IMR-90 (cell line): ENCODE results near the gene TPMT. TPM values are rescaled to one million over a fixed set of nuclear protein-coding genes. Genes with fewer than 3 reads are reported as not detected.

Source experiments
- ATAC-seq: fragments of 200-7000 bp; cut with Tn5 transposase; 2 replicates; pipeline ENCODE4 v1.9.1; 2020; ENCODE audit warnings: low read depth, mild to moderate bottlenecking, moderate library complexity
- BruUV-seq: library from RNA; stranded (reverse); fragments of 400-500 nt; replicated peaks from 2 replicates; lab custom pipeline; 2021; lab: Mats Ljungman, UMichigan
- CTCF ChIA-PET: fragments of 300-600 bp; formaldehyde crosslinking; extraction: SDS; loops from one replicate; lab custom pipeline; 2021; ENCODE audit warnings: antibody characterized with exemption; lab: Yijun Ruan, JAX
- POLR2A ChIA-PET: fragments of 300-600 bp; sonication (Branson Sonifier 250); formaldehyde crosslinking; loops from one replicate; lab custom pipeline; 2022; ENCODE audit warnings: antibody characterized with exemption; ENCODE audit not compliant: unreplicated experiment; lab: Charles Lee
- DNase-seq: peaks from one replicate; pipeline ENCODE4 v3.0.0; 2013
- H2AFZ ChIP-seq: replicated peaks from 2 replicates; pipeline ENCODE3; 2013; ENCODE audit warnings: low read length, mild to moderate bottlenecking; ENCODE audit not compliant: poor library complexity
- H2AK5ac ChIP-seq: 2 replicates; pipeline ENCODE4 v1.6.1; 2013; ENCODE audit warnings: low read depth, low read length, inconsistent platforms
- H2AK9ac ChIP-seq: replicated peaks from 2 replicates; pipeline ENCODE3; 2013; ENCODE audit warnings: mild to moderate bottlenecking, low read depth, low read length, moderate library complexity; ENCODE audit not compliant: poor library complexity
- H2BK120ac ChIP-seq: 2 replicates; pipeline ENCODE4 v1.6.1; 2013; ENCODE audit warnings: low read depth, low read length, inconsistent platforms
- H2BK15ac ChIP-seq: 3 replicates; pipeline ENCODE4 v1.6.1; 2013; ENCODE audit warnings: low read depth, low read length, inconsistent platforms
- H2BK20ac ChIP-seq: 2 replicates; pipeline ENCODE4 v1.6.1; 2013; ENCODE audit warnings: low read depth, mild to moderate bottlenecking, inconsistent platforms, low read length, moderate library complexity
- H2BK5ac ChIP-seq: 2 replicates; pipeline ENCODE4 v1.6.1; 2013; ENCODE audit warnings: mild to moderate bottlenecking, low read depth, low read length, inconsistent platforms; ENCODE audit not compliant: poor library complexity, severe bottlenecking
- H3K14ac ChIP-seq: replicated peaks from 2 replicates; pipeline ENCODE4 v1.6.1; 2013; ENCODE audit warnings: low read depth, low read length, inconsistent platforms
- H3K18ac ChIP-seq: 2 replicates; pipeline ENCODE4 v1.6.1; 2013; ENCODE audit warnings: low read depth, low read length, control low read depth
- H3K23ac ChIP-seq: 2 replicates; pipeline ENCODE4 v1.6.1; 2013; ENCODE audit warnings: low read depth, low read length, inconsistent platforms
- H3K27ac ChIP-seq: 2 replicates; pipeline ENCODE4 v1.5.1; 2013; ENCODE audit warnings: mild to moderate bottlenecking, control low read depth, low read length; ENCODE audit not compliant: insufficient read depth
- H3K27me3 ChIP-seq: 2 replicates; pipeline ENCODE4 v1.6.1; 2013; ENCODE audit warnings: low read length; ENCODE audit not compliant: control insufficient read depth, insufficient read depth
- H3K36me3 ChIP-seq: 2 replicates; pipeline ENCODE4 v1.6.1; 2013; ENCODE audit warnings: low read length, mixed read lengths; ENCODE audit not compliant: control insufficient read depth, insufficient read depth
- H3K4ac ChIP-seq: 2 replicates; pipeline ENCODE4 v1.6.1; 2013; ENCODE audit warnings: low read depth, low read length, inconsistent platforms
- H3K4me1 ChIP-seq: 2 replicates; pipeline ENCODE4 v1.6.1; 2013; ENCODE audit warnings: low read length, mixed read lengths; ENCODE audit not compliant: control insufficient read depth, insufficient read depth
- H3K4me2 ChIP-seq: 2 replicates; pipeline ENCODE4 v1.6.1; 2013; ENCODE audit warnings: low read depth, mild to moderate bottlenecking, control low read depth, low read length, moderate library complexity
- H3K4me3 ChIP-seq: 2 replicates; pipeline ENCODE4 v1.5.1; 2013; ENCODE audit warnings: low read depth, mild to moderate bottlenecking, control low read depth, low read length, moderate library complexity; ENCODE audit not compliant: insufficient read depth
- H3K56ac ChIP-seq: 2 replicates; pipeline ENCODE4 v1.6.1; 2013; ENCODE audit warnings: low read length, inconsistent platforms; ENCODE audit not compliant: insufficient read depth; ENCODE audit errors: extremely low read depth
- H3K79me1 ChIP-seq, 2 experiments: 2 replicates each; pipeline ENCODE4 v1.6.1; 2013; ENCODE audit warnings: low read length in 2 of 2, inconsistent platforms in 1 of 2, low read depth in 1 of 2
- H3K9ac ChIP-seq: 2 replicates; pipeline ENCODE4 v1.6.1; 2013; ENCODE audit warnings: low read depth, low read length, control low read depth
- H3K9me1 ChIP-seq: 2 replicates; pipeline ENCODE4 v1.6.1; 2013; ENCODE audit warnings: low read length, inconsistent platforms; ENCODE audit not compliant: insufficient read depth
- H3K9me3 ChIP-seq: 2 replicates; pipeline ENCODE4 v1.6.1; 2013; ENCODE audit warnings: low read length; ENCODE audit not compliant: control insufficient read depth, insufficient read depth
- H4K20me1 ChIP-seq: 2 replicates; pipeline ENCODE4 v1.6.1; 2013; ENCODE audit warnings: low read length, inconsistent platforms; ENCODE audit not compliant: insufficient read depth
- H4K5ac ChIP-seq: 2 replicates; pipeline ENCODE4 v1.6.1; 2013; ENCODE audit warnings: mild to moderate bottlenecking, low read depth, low read length, control low read depth
- H4K8ac ChIP-seq, 2 experiments: 2 replicates each; pipeline ENCODE4 v1.6.1; 2013; ENCODE audit warnings: low read depth in 2 of 2, low read length in 2 of 2, control low read depth in 1 of 2, inconsistent platforms in 1 of 2
- H4K91ac ChIP-seq: 2 replicates; pipeline ENCODE4 v1.6.1; 2013; ENCODE audit warnings: low read depth, low read length, inconsistent platforms; ENCODE audit not compliant: insufficient read depth
- BHLHE40 ChIP-seq: fragments of 150-350 bp; IDR thresholded peaks from 2 replicates; pipeline ENCODE4 v1.6.1; 2016; ENCODE audit warnings: mild to moderate bottlenecking, low read depth, low read length
- CEBPB ChIP-seq: IDR thresholded peaks from 2 replicates; pipeline ENCODE4 v1.6.1; 2012; ENCODE audit warnings: low read depth, low read length, improper control_type of control experiment
- CHD1 ChIP-seq: IDR thresholded peaks from 2 replicates; pipeline ENCODE4 v1.6.1; 2012; ENCODE audit warnings: low read depth, low read length, improper control_type of control experiment
- CTCF ChIP-seq: conservative IDR thresholded peaks from 2 replicates; pipeline ENCODE4 v1.5.1; 2012; ENCODE audit warnings: mild to moderate bottlenecking, low read depth, low read length, improper control_type of control experiment
- ELK1 ChIP-seq: fragments of 150-350 bp; IDR thresholded peaks from 2 replicates; pipeline ENCODE4 v1.6.1; 2016; ENCODE audit warnings: low read depth, mild to moderate bottlenecking, low read length, moderate library complexity, borderline replicate concordance
- FOS ChIP-seq: fragments of 150-350 bp; IDR thresholded peaks from 2 replicates; pipeline ENCODE4 v1.6.1; 2016; ENCODE audit warnings: low read depth, low read length
- MAFK ChIP-seq: IDR thresholded peaks from 2 replicates; pipeline ENCODE4 v1.6.1; 2012; ENCODE audit warnings: low read depth, low read length, improper control_type of control experiment
- MAZ ChIP-seq: IDR thresholded peaks from 2 replicates; pipeline ENCODE4 v1.6.1; 2012; ENCODE audit warnings: low read depth, mild to moderate bottlenecking, low read length, improper control_type of control experiment, moderate library complexity, borderline replicate concordance
- MXI1 ChIP-seq: IDR thresholded peaks from 2 replicates; pipeline ENCODE4 v1.6.1; 2012; ENCODE audit warnings: low read depth, mild to moderate bottlenecking, low read length, moderate library complexity, borderline replicate concordance
- NFE2L2 ChIP-seq: fragments of 150-350 bp; IDR thresholded peaks from 2 replicates; pipeline ENCODE4 v1.6.1; 2016; ENCODE audit warnings: low read depth, mild to moderate bottlenecking, low read length
- POLR2A ChIP-seq: IDR thresholded peaks from 2 replicates; pipeline ENCODE4 v1.6.1; 2012; ENCODE audit warnings: mild to moderate bottlenecking, low read depth, low read length
- RAD21 ChIP-seq: IDR thresholded peaks from 2 replicates; pipeline ENCODE4 v1.6.1; 2012; ENCODE audit warnings: low read length, improper control_type of control experiment
- RCOR1 ChIP-seq: IDR thresholded peaks from 2 replicates; pipeline ENCODE4 v1.6.1; 2012; ENCODE audit warnings: mild to moderate bottlenecking, low read length, improper control_type of control experiment; ENCODE audit not compliant: insufficient replicate concordance
- RFX5 ChIP-seq: IDR thresholded peaks from 2 replicates; pipeline ENCODE4 v1.8.0; 2012; ENCODE audit warnings: low read depth, mild to moderate bottlenecking, low read length, moderate library complexity
- SMC3 ChIP-seq: fragments of 150-350 bp; IDR thresholded peaks from 2 replicates; pipeline ENCODE4 v1.6.1; 2016; ENCODE audit warnings: low read depth, mild to moderate bottlenecking, antibody characterized with exemption, low read length, moderate library complexity
- USF2 ChIP-seq: fragments of 150-350 bp; IDR thresholded peaks from 2 replicates; pipeline ENCODE4 v1.6.1; 2017; ENCODE audit warnings: mild to moderate bottlenecking, antibody characterized with exemption, low read length, low read depth
- WGBS, 2 experiments: methylation state at CpG; one replicate each; pipeline versions ENCODE4 v1.1.5 to v1.1.7; 2013; ENCODE audit warnings: missing lambda C conversion rate in 2 of 2; ENCODE audit not compliant: insufficient read length in 1 of 2; ENCODE audit errors: extremely low coverage in 2 of 2; 5-methylcytosine and 5-hydroxymethylcytosine counted together
- dilution Hi-C: fragments of 300-500 bp; cut with HindIII; formaldehyde crosslinking; loops from one replicate; pipeline ENCODE4 v1.14.3; 2018; ENCODE audit warnings: low sequenced_read_pairs; ENCODE audit not compliant: unreplicated experiment
- in situ Hi-C: fragments of 300-500 bp; cut with MboI; formaldehyde crosslinking; loops from 3 replicates; pipeline ENCODE4 v1.14.3; 2019; ENCODE audit warnings: low sequenced_read_pairs, inconsistent platforms, mixed read lengths
- intact Hi-C: fragments of 100-400 bp; cut with micrococcal nuclease; formaldehyde crosslinking; loops from 2 replicates; pipeline ENCODE4 v1.10.0; 2022
- polyA plus RNA-seq, 3 experiments: library from polyadenylated mRNA; depleted of rRNA; stranded (reverse); fragments of >200 nt; gene quantifications; 2 replicates each; pipeline ENCODE4 v1.2.3, GENCODE V29; 2012; ENCODE audit warnings: low replicate concordance in 1 of 3
- total RNA-seq: library from RNA; depleted of rRNA; stranded (reverse); fragments of >200 nt; gene quantifications from 2 replicates; pipeline ENCODE4 v1.2.3, GENCODE V29; 2012

Gene TPMT
- total and polyA plus RNA-seq, 2 of the 4 experiments (the other 2 are of a cell fraction) = 10.8 to 14.1 TPM

DNA sequence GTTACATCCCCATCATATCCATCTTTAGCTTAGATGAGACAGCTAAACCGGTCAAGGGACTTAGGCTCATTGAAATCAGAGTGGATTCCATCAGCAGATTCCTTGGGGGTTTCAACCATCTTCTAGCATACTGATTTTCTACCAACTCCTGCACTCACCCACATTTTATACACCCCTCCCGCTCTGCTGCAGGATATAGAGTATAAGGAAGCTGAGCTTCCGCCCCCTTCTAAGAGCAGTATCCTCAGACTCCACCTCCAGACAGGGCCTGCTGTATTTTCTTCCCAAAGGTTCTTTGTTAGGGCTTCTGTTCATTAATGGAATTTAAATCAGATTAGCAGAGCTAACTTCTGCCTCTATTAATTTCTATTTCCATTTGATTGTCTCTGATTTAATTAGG is 22.5 kb downstream of the TPMT start:
- Histone ChIP-seq H4K20me1 (no peaks in the 10 kb centered on the region), H3K56ac (no peak overlapping the region), H3K4me3 (no peak overlapping the region)

More for the DNA sequence above, 22.5 kb downstream of the TPMT start:
- no peak overlapping the region for H3K9ac ChIP-seq
- no peak overlapping the region for H2AFZ ChIP-seq
- no peak overlapping the region for H3K14ac ChIP-seq
- H4K5ac ChIP-seq = no peak overlapping the region
- H3K4me2 ChIP-seq = no peak overlapping the region
- no peaks in the 10 kb centered on the region; the same call in 1 of the 2 replicates for H3K9me1 ChIP-seq
- BruUV-seq = no TSS peak
- POLR2A ChIA-PET = no interaction called here
- H2BK20ac ChIP-seq = no peak overlapping the region
- no CpG with 5 or more reads among the region's 3 CpGs for WGBS, 2 experiments
- H2AK9ac ChIP-seq = no peak overlapping the region
- H2BK15ac ChIP-seq = no peak overlapping the region
- no peak overlapping the region for H2BK120ac ChIP-seq
- no peak overlapping the region for H3K27ac ChIP-seq
- no peaks in the 10 kb centered on the region for H3K79me1 ChIP-seq
- no peaks in the 10 kb centered on the region for H3K4me1 ChIP-seq
- H4K8ac ChIP-seq = no peak overlapping the region
- intact Hi-C loops (no loop called here), dilution Hi-C loops (no loop called here), in situ Hi-C loops (no loop called here)
- no peak overlapping the region for H3K23ac ChIP-seq
- ATAC-seq = no peak
- H2BK5ac ChIP-seq = no peak overlapping the region
- H3K27me3 ChIP-seq = no peaks in the 10 kb centered on the region
- no peak for TF ChIP-seq SMC3
- TF ChIP-seq MXI1 = no peak
- no peak for TF ChIP-seq RFX5
- no peak for TF ChIP-seq ELK1
- no peak for TF ChIP-seq CEBPB
- no peak for TF ChIP-seq MAFK
- no peak for TF ChIP-seq NFE2L2
- TF ChIP-seq FOS = no peak
- no peak for TF ChIP-seq CTCF
- TF ChIP-seq RCOR1 = no peak
- TF ChIP-seq BHLHE40 = no peak
- TF ChIP-seq USF2 = no peak
- TF ChIP-seq MAZ = no peak
- no peak for TF ChIP-seq RAD21
- no peak for TF ChIP-seq CHD1
- no peak for TF ChIP-seq POLR2A
- no peak overlapping the region for H3K18ac ChIP-seq
- no peak overlapping the region for H3K4ac ChIP-seq
- no peak overlapping the region for H2AK5ac ChIP-seq
- H4K91ac ChIP-seq = no peak overlapping the region
- no peak for DNase-seq
- CTCF ChIA-PET = no interaction called here
- no peaks in the 10 kb centered on the region for H3K9me3 ChIP-seq
- peaks cover 6% of the 10 kb centered on the region; the same call in 1 of the 2 replicates for H3K36me3 ChIP-seq
